Liver (tissue), 3 donors: ENCODE measurements around the gene ZNF79.

ENCODE experiments used
- ATF3 ChIP-seq: IDR thresholded peaks from 2 replicates; pipeline ENCODE4 v1.6.1; 2016; ENCODE audit warnings: antibody characterized with exemption
- CTCF ChIP-seq: fragments of 150-350 bp; IDR thresholded peaks from 2 replicates; pipeline ENCODE4 v1.5.1; 2017; ENCODE audit warnings: improper control_type of control experiment, low read depth, low read length; ENCODE audit not compliant: missing input control
- EGR1 ChIP-seq, 2 donors: IDR thresholded peaks; 2 replicates each; pipeline ENCODE4 v1.6.1; 2016 to 2018; ENCODE audit warnings: antibody characterized with exemption in 2 of 2, low read depth in 2 of 2
- GABPA ChIP-seq, 2 donors: IDR thresholded peaks in 1 of 2; conservative IDR thresholded peaks in 1 of 2; 2 replicates each; pipeline ENCODE4 v1.6.1; 2016; ENCODE audit warnings: antibody characterized with exemption in 2 of 2, mild to moderate bottlenecking in 1 of 2, moderate library complexity in 1 of 2
- HNF4G ChIP-seq: IDR thresholded peaks from 2 replicates; pipeline ENCODE4 v1.6.1; 2016; ENCODE audit warnings: antibody characterized with exemption
- NR2F2 ChIP-seq: IDR thresholded peaks from 2 replicates; pipeline ENCODE4 v1.6.1; 2016; ENCODE audit warnings: antibody characterized with exemption
- RAD21 ChIP-seq, 2 donors: IDR thresholded peaks; 2 replicates each; pipeline ENCODE4 v1.6.1; 2016; ENCODE audit warnings: antibody characterized with exemption in 2 of 2, mild to moderate bottlenecking in 2 of 2
- RXRA ChIP-seq, 2 donors: IDR thresholded peaks; 2 replicates each; pipeline ENCODE4 v1.6.1; 2017 to 2018; ENCODE audit warnings: antibody characterized with exemption in 2 of 2, mild to moderate bottlenecking in 1 of 2
- SP1 ChIP-seq: IDR thresholded peaks from 2 replicates; pipeline ENCODE4 v1.6.1; 2018; ENCODE audit warnings: antibody characterized with exemption, mild to moderate bottlenecking
- TAF1 ChIP-seq: conservative IDR thresholded peaks from 2 replicates; pipeline ENCODE4 v1.6.1; 2016; ENCODE audit warnings: antibody characterized with exemption, mild to moderate bottlenecking
- YY1 ChIP-seq: IDR thresholded peaks from 2 replicates; pipeline ENCODE4 v1.6.1; 2016; ENCODE audit warnings: antibody characterized with exemption, mild to moderate bottlenecking
- TF ChIP-seq, protein P1 (sequence below): IDR thresholded peaks from 2 replicates; pipeline ENCODE4 v1.6.1; 2016; ENCODE audit warnings: antibody characterized with exemption
- TF ChIP-seq, protein P2 (sequence below): IDR thresholded peaks from 2 replicates; pipeline ENCODE4 v1.6.1; 2016; ENCODE audit warnings: antibody characterized with exemption, mild to moderate bottlenecking
- TF ChIP-seq, protein P3 (sequence below): IDR thresholded peaks from 2 replicates; pipeline ENCODE4 v1.6.1; 2016; ENCODE audit warnings: antibody characterized with exemption
- donor health status: healthy.
- donor health status: healthy.

DNA sequence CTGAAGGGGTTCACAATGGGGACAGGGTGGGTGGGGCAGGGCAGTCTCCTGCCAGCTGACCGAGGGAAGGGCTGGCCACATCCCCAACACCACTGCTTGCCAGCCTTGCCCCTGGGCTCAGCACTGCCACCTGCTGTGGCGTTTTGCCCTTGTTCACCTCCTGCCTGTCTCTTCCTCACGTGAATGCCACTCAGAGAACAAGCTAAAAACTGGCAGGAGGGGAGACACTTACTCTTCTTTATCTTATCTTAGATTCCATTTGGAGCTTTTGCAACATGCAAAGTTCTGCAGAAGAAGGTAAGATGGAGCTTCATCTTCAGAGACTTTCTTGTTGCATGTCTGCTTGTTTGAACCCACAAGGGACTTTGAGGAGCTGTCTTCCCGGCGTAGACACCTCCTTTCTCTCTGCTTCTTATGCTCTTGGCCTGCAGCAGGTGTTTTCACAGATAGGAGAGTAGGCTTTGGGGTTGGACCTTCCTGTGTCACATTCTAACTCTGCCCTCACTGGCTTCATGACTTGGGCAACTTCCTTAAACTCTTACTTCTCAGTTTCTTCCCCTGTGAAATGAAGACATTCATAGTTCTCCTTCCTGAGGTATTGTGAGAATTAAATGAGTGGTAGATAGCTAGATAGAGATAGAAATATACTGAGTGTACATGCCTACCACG lies 31.3 kb downstream of the ZNF79 start:
- TF ChIP-seq SP1 (no peak), RAD21 (IDR thresholded peaks at IDR 0.05) (peak; percentile 68 to 80), RXRA (IDR thresholded peaks at IDR 0.05) (no peak), CTCF (peak; percentile 47), GABPA (IDR thresholded peaks at IDR 0.05 in 1 of 2, conservative IDR thresholded peaks at IDR 0.05 in 1 of 2) (peak in 1 of 2 donors; percentile 57), NR2F2 (no peak), EGR1 (IDR thresholded peaks at IDR 0.05; ENCODE audit: low read depth in 2 of 2) (no peak), TAF1 (no peak), YY1 (no peak), ATF3 (no peak), HNF4G (no peak)
- TF ChIP-seq, protein P1, sequence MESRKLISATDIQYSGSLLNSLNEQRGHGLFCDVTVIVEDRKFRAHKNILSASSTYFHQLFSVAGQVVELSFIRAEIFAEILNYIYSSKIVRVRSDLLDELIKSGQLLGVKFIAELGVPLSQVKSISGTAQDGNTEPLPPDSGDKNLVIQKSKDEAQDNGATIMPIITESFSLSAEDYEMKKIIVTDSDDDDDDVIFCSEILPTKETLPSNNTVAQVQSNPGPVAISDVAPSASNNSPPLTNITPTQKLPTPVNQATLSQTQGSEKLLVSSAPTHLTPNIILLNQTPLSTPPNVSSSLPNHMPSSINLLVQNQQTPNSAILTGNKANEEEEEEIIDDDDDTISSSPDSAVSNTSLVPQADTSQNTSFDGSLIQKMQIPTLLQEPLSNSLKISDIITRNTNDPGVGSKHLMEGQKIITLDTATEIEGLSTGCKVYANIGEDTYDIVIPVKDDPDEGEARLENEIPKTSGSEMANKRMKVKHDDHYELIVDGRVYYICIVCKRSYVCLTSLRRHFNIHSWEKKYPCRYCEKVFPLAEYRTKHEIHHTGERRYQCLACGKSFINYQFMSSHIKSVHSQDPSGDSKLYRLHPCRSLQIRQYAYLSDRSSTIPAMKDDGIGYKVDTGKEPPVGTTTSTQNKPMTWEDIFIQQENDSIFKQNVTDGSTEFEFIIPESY = no peak
- TF ChIP-seq, protein P2, sequence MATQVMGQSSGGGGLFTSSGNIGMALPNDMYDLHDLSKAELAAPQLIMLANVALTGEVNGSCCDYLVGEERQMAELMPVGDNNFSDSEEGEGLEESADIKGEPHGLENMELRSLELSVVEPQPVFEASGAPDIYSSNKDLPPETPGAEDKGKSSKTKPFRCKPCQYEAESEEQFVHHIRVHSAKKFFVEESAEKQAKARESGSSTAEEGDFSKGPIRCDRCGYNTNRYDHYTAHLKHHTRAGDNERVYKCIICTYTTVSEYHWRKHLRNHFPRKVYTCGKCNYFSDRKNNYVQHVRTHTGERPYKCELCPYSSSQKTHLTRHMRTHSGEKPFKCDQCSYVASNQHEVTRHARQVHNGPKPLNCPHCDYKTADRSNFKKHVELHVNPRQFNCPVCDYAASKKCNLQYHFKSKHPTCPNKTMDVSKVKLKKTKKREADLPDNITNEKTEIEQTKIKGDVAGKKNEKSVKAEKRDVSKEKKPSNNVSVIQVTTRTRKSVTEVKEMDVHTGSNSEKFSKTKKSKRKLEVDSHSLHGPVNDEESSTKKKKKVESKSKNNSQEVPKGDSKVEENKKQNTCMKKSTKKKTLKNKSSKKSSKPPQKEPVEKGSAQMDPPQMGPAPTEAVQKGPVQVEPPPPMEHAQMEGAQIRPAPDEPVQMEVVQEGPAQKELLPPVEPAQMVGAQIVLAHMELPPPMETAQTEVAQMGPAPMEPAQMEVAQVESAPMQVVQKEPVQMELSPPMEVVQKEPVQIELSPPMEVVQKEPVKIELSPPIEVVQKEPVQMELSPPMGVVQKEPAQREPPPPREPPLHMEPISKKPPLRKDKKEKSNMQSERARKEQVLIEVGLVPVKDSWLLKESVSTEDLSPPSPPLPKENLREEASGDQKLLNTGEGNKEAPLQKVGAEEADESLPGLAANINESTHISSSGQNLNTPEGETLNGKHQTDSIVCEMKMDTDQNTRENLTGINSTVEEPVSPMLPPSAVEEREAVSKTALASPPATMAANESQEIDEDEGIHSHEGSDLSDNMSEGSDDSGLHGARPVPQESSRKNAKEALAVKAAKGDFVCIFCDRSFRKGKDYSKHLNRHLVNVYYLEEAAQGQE = no peak
- TF ChIP-seq, protein P3, sequence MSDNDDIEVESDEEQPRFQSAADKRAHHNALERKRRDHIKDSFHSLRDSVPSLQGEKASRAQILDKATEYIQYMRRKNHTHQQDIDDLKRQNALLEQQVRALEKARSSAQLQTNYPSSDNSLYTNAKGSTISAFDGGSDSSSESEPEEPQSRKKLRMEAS = no peak
